Osteoblast (primary cell): ENCODE data around the gene GYPA. TPM values are rescaled to one million over a fixed set of nuclear protein-coding genes. Genes with fewer than 3 reads are reported as not detected.
"Not testable (repeated sequence)": the region's sequence is repeated elsewhere in the genome, so short reads cannot be mapped to it uniquely, and the experiment has no call there.

ENCODE experiments used
- DNase-seq: peaks from one replicate; pipeline ENCODE4 v3.0.0; 2011; ENCODE audit warnings: low spot score, mixed read lengths; ENCODE audit not compliant: insufficient read length; ENCODE audit errors: missing footprints
- H2AFZ ChIP-seq: 2 replicates; pipeline ENCODE4 v1.6.0; 2011; ENCODE audit warnings: mild to moderate bottlenecking, low read length
- H3K27ac ChIP-seq: 2 replicates; pipeline ENCODE4 v1.5.1; 2011; ENCODE audit warnings: mild to moderate bottlenecking, low read depth, low read length, moderate library complexity
- H3K27me3 ChIP-seq: 2 replicates; pipeline ENCODE4 v1.6.0; 2012; ENCODE audit warnings: mild to moderate bottlenecking, control low read depth, inconsistent platforms, low read length, moderate library complexity; ENCODE audit not compliant: insufficient read depth
- H3K36me3 ChIP-seq: 2 replicates; pipeline ENCODE4 v1.5.1; 2011; ENCODE audit warnings: mild to moderate bottlenecking, low read length, control low read depth, moderate library complexity; ENCODE audit not compliant: insufficient read depth
- H3K4me1 ChIP-seq: 2 replicates; pipeline ENCODE4 v1.5.1; 2011; ENCODE audit warnings: mild to moderate bottlenecking, low read length, control low read depth, moderate library complexity; ENCODE audit not compliant: insufficient read depth
- H3K4me2 ChIP-seq: 2 replicates; pipeline ENCODE4 v1.6.0; 2011; ENCODE audit warnings: mild to moderate bottlenecking, low read length; ENCODE audit not compliant: insufficient read depth
- H3K4me3 ChIP-seq: fragments of 200-600 bp; sonication (generic); 3 replicates; pipeline ENCODE4 v1.5.1; 2012; ENCODE audit warnings: mild to moderate bottlenecking, low read length, inconsistent platforms; ENCODE audit not compliant: insufficient read depth
- H3K79me2 ChIP-seq: 2 replicates; pipeline ENCODE4 v1.6.0; 2012; ENCODE audit warnings: mild to moderate bottlenecking, low read length, control low read depth, inconsistent platforms; ENCODE audit not compliant: insufficient read depth
- H3K9me3 ChIP-seq: 2 replicates; pipeline ENCODE4 v1.5.1; 2011; ENCODE audit warnings: low read depth, low read length, control low read depth
- H4K20me1 ChIP-seq: 2 replicates; pipeline ENCODE4 v1.6.0; 2012; ENCODE audit warnings: mild to moderate bottlenecking, low read length, control low read depth; ENCODE audit not compliant: insufficient read depth
- CTCF ChIP-seq: IDR thresholded peaks from 2 replicates; pipeline ENCODE4 v1.5.1; 2011; ENCODE audit warnings: mild to moderate bottlenecking, low read depth, low read length, moderate library complexity; ENCODE audit errors: extremely low read depth
- total RNA-seq: library from RNA; depleted of rRNA; stranded (reverse); fragments of >200 nt; gene quantifications from 2 replicates; pipeline ENCODE4 v1.2.3, GENCODE V29; 2012

The GYPA gene
- total RNA-seq, 1 donor, result not detected

GRCh38 chr4:144154044-144154443, 13.5 kb upstream of the GYPA start:
- Histone ChIP-seq H3K4me2 (no peak overlapping the region), H4K20me1 (no peaks in the 10 kb centered on the region), H3K79me2 (no peaks in the 10 kb centered on the region), H3K4me3 (no peak overlapping the region), H3K27me3 (no peaks in the 10 kb centered on the region), H3K4me1 (no peaks in the 10 kb centered on the region), H3K27ac (no peak overlapping the region), H3K9me3 (no peaks in the 10 kb centered on the region), H3K36me3 (no peaks in the 10 kb centered on the region), H2AFZ (no peak overlapping the region)
- no peak for DNase-seq
- no peak for TF ChIP-seq CTCF

- not testable (repeated sequence) for DNase-seq, H3K79me2 ChIP-seq, H3K36me3 ChIP-seq, H3K4me1 ChIP-seq, H3K4me3 ChIP-seq, H3K4me2 ChIP-seq, H4K20me1 ChIP-seq, H3K27ac ChIP-seq, H2AFZ ChIP-seq, H3K9me3 ChIP-seq, H3K27me3 ChIP-seq
- peak; percentile 62 for TF ChIP-seq CTCF
Observed at GRCh38 chr4:144142690-144143326, 2.3 kb upstream of the GYPA start.

- Histone ChIP-seq H3K36me3 (no peaks in the 10 kb centered on the region), H3K4me2 (no peak overlapping the region), H3K27ac (no peak overlapping the region), H3K27me3 (no peaks in the 10 kb centered on the region), H3K79me2 (no peaks in the 10 kb centered on the region), H4K20me1 (no peaks in the 10 kb centered on the region), H2AFZ (no peak overlapping the region), H3K4me1 (no peaks in the 10 kb centered on the region), H3K9me3 (no peaks in the 10 kb centered on the region), H3K4me3 (no peak overlapping the region)
- no peak for DNase-seq
- no peak for TF ChIP-seq CTCF
Observed at GRCh38 chr4:144141493-144141892, 975 bp upstream of the GYPA start.

GRCh38 chr4:144139991-144140390, 527 bp downstream of the GYPA start:
- not testable (repeated sequence) for H3K79me2 ChIP-seq, H3K27ac ChIP-seq, H3K4me3 ChIP-seq, H3K4me2 ChIP-seq, H3K9me3 ChIP-seq, H3K36me3 ChIP-seq, H3K4me1 ChIP-seq, H2AFZ ChIP-seq, H4K20me1 ChIP-seq, H3K27me3 ChIP-seq, DNase-seq

DNA sequence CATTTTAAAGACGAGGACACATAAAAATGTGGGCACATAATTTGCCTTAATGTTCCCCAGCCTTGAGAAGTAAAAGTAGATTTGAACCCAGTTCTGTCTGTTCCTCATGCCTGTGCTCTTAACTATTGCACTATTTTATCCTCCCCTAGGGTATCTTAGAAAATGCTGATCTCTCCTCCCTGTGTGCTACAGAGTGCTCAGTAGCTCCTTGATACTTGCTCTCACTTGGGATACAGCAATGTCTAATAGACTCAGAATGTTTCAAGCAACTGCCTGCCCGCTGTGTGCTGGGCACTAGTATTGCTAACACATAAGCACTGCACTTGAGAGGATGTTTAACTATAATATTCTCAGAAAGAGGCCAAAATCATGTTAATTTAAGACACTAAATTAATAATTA, 971 bp downstream of the GYPA start:
- H3K9me3 ChIP-seq, H3K27ac ChIP-seq, H4K20me1 ChIP-seq, H3K4me1 ChIP-seq, H3K4me3 ChIP-seq, H2AFZ ChIP-seq, H3K79me2 ChIP-seq, DNase-seq, H3K27me3 ChIP-seq, H3K36me3 ChIP-seq, H3K4me2 ChIP-seq: not testable (repeated sequence)

DNA sequence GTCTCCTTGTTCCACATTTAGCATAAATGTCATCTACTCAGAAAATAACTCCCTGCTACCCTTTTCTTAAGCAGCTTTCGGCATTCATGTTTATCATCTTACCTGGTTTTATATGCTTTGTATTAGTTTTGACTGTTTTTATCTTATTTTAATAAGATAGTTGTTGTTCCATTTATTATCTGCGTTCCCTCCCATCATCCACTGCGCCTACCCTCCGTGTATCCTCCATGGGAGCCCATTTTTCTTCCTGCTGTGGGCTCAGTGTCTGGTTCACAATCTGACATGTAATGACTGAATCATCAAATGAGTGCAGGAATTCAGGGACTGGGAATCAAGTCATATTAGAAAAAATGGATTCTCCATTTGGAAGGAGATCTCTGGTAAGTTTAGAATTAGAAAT, 2.3 kb downstream of the GYPA start:
- H3K9me3 ChIP-seq, H3K4me1 ChIP-seq, H2AFZ ChIP-seq, H3K27ac ChIP-seq, H3K4me3 ChIP-seq, H3K36me3 ChIP-seq, H3K79me2 ChIP-seq, H3K27me3 ChIP-seq, H4K20me1 ChIP-seq, DNase-seq, H3K4me2 ChIP-seq: not testable (repeated sequence)
